ENCODE data around the gene CDHR3.

The CDHR3 gene

DNA sequence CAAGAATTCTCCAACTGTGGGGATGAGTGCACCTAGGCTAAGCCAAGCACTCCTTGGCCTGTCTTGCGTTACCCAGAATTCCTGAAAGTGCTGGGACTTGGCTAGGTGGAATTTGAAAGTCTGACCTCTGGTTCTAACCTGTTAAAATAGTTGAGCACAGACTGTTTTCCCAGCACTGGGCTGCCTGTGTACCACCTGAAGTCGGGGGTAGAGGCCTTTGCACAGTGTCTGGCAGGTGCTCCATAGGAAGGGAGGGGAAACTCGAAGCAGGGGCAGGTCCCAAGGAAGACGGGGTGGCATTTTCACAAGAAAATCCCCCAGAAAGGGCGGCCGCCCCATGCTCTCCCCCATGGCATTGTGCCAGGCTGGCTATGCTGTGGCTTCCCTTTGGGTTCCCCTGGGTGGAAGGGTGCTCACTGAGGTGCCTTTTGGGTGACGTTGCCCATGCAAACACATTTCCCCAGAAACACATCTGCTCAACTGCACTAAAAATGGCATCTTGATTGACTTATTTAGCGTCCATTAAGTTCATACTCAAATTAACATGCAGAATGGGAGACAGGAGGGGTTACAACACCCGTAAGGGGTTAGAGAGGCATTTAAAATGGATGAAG, 86.2 kb downstream of the CDHR3 start:
- DNase-seq = no peak

DNA sequence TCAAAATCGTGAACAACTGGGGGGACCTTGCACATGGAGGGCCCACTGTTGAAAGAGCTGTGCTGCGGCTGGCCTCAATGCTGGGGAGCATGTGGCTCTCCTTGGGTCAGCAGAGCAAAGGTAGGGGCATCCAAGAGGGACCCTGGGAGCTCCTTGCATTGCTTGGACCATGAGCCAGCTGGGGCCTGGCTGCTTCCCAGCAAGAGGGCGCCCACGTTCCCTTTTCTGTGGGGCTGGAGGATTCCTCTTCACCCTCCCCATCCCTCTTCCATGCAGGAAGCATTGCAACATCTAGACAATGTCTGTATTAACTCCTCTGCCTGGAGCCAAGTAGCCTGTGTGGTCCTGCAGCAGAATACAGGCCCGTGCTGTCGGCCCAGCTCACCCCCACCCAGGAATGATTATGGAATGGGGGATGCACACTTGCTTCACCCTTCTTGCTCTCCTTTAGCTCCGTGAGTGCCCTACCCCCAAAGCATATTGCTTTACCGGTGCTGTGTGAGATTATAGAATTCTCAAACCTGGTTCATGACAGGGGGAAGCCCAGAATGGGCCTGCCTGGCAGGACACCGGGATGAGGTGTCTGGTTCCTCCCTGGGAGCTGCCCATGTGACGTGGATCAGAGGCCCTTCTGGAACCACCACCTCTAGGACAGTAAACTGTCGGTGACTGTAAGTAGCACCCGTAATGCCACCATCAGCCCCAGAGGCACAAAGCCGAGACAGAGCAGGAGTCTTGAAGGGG, 87.1 kb downstream of the CDHR3 start:
- no peak for DNase-seq

DNA sequence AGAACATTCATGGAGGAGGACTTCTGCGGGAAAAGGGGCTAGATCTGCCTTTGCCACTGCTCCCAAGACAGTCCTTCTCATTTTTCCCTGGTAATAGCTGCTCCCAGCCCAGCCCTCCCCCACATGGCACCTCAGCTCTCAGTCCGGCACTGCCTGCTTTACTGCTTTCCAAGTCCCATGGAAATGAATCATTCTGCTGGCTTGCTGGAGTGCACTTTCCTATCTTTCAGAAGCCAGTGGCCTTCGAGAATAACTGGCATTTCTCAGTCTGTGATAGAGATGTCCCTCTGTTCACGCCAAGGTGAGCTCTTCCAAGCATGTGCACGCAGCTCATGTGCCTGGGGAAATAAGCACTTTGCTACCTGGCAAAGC, 87.7 kb downstream of the CDHR3 start:
- DNase-seq = peak in 1 of 51 donors; percentile 10

GRCh38 chr7:106052681-106053080, 89.6 kb downstream of the CDHR3 start:
- DNase-seq = no peak

DNA sequence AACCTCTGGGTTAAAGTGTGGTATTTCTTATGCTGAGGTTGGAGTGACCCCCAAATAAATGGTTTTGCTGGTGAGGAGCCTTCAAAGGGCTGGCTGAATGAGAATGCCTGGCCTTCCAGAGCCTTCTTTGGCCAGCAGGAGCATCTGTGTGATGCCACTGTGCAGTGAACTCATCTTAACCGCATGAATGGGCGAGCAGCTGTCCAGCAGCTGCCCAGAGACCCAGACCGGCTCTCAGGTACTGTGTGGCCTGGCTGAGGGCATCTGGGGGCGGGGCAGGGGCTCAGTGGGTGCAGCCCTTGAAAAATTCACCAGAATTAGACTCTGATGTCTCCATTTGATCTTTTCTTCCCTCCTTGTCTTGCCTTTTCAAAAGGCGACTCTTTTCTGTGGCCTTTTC, 90.0 kb downstream of the CDHR3 start:
- DNase-seq = no peak

GRCh38 chr7:106054156-106054910, 91.3 kb downstream of the CDHR3 start:
- no peak for DNase-seq

DNA sequence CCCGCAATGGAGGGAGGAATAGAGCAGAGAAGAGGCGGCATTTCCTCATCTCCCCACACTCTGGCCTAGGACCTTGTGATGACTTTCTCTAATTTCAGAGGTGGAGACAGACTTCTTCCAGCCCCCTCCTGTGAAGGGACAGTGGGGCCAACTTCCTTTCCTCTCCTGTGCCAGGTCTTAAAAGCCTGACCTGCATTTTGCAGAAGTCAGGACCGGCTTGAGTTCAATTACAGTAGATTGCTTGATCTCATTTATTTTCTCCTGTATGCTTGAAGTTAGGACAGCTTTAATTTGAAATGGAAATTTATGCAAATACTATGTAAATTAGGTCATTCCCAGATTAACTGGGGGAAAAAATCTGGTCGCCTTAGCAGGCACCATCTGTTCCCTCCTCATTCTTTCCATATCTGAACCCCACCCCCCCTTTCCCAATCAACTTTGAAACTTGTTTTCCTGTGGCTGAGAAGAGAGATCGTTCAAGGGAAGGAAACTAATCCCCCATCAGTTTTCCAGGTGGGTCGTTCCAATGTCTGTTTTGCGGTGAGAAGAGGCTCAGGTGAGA, 92.0 kb downstream of the CDHR3 start:
- no peak for DNase-seq

DNA sequence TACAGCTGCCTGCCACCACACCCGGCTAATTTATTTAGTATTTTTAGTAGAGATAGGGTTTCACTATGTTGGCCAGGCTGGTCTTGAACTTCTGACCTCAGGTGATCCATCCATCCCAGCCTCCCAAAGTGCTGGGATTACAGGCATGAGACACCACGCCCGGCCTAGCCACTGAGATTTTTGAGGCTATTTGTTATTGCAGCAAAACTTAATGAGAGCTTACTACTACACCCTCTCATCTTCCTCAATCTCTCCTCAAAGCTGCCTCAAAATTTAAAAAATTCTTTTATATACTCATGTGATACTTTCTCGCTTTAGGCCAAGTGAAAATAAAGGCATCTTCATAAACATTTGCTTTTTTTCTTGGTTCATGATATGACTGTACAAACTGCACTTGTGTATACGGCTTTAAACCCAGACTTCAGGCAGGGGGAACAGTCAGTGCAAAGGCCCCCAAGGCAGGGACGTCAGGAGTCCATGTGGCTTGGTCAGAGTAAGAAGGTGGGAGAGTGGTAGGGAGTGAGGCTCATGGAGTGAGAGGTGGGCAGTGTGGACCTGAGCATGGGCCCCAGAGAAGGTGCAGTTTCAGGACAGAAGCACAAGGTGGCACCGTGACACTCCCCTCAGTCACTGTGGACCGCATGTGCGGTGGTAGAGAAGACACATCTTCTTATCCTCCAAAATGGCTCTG, 93.6 kb downstream of the CDHR3 start:
- peak in 44 of 51 donors; percentile 4 to 77 (median 50) for DNase-seq

DNA sequence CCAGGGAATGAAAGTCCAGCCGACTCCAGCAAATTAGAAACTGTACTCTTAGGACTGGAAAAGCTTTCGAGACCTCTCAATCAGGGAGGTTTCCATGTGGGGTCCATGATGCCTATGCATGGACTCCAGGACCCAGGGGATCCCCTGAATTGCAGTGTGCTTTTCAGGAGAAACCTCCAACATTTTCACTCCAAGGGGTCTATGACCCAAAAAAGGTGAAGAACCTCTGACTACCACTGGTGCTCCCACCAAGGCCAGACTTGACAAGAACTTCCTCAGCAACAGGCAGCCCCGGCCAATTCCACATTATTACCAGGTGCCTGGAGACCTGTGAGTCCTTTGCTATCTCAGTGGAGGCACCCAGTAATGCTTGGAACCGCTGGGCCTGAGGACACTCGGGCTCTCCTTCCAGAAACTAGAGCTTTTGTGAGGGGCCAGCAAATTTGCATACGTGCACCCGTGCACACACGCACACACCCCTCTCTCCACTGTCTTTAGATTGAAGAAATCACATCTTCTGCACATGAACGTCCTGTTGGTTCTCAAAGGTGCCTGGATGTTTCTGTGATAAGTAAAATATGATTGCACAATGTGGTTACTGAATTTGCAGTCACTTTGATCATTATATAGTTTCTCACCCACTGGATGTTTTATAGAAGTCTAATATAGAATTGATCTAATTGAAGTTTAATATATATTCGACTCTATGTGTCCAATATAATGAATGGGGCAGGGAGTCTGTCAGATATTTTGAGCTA, 94.3 kb downstream of the CDHR3 start:
- peak in 2 of 51 donors; percentile 11 to 14 for DNase-seq

DNA sequence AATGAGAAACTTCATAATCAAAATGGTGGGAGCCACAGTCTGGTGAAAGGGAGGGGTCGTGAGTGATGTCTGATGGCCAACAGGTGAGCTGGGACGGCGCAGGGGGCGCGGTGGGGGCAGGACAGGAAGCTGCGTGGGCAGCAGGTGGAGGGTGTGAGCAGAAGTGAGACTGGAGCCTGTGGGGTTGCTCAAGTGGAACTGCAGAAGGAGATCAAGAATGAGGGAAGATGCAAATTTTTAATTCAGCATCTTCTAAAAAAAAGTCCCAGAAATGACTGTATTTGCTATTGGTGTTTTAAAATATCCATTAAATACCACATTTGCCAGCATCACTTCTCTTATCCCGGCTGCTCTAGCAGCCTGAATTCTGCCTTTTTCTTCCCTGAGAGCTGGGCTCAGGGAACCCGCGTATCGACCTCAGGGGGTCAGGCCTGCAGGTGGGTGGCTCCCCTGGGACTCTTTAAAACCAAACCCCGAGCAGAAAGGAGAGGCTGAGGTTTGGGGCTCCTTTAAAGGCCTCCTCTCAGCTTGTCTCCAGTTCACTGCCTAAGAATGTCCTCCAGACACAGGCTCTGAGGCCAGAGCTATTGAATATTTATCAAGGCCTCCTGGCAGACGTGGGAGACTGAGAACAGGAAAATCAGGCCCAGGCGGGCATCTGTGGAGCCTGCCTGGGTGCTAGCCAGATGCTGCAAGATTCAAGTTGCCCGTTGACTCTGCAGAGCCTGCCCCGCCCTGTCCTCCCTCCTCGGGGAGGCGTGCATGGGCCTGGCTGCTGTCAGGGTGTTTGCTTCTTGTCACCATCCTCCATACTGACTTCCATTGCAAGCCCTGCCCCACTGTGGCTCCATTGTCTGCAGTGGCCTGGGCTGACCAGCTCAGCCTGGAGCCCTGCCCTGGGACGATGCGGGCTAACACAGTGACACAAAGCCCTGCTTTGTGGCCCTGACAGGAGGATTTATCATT, 95.2 kb downstream of the CDHR3 start:
- peak in 50 of 51 donors; percentile 22 to 95 (median 78) for DNase-seq

DNA sequence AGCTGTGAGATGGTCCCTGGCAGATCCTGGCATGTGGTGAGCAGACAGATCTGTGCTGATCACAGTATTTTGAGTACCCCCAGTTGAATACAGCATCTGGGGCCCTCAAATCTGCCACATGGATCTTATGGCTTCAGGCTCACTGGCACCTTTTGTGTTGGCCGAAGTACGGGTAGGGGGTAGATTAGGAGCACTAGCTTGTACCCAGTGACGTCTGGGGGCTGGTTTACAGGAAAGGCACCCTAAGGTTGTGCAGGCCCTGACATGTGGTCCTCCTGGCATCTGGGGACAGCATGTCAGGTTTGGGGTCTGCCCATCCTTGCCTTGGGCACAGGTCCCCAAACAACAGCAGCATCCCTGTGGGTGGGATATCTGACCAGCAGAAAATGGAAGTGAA, 95.9 kb downstream of the CDHR3 start:
- peak in 1 of 51 donors; percentile 67 for DNase-seq

DNA sequence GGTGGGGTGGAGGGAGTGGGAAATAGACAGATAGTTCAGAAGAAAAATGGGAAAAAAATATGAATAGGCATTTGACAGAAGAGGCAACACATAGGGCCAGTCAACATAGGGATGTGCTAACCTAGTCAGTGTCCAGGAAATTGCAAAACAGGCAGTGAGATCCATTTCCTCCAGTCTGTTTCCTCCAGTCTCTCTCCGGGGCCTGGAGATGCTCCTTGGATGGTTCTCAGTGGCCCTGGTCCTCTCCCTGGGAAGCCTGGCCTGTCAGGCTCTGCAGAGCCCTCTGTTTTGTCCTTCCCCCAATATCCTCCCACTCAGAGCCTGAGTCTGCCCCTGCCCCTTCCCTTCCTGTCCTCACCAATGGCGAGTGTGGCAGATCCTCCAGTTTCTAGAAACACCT, 96.5 kb downstream of the CDHR3 start:
- DNase-seq = no peak

DNA sequence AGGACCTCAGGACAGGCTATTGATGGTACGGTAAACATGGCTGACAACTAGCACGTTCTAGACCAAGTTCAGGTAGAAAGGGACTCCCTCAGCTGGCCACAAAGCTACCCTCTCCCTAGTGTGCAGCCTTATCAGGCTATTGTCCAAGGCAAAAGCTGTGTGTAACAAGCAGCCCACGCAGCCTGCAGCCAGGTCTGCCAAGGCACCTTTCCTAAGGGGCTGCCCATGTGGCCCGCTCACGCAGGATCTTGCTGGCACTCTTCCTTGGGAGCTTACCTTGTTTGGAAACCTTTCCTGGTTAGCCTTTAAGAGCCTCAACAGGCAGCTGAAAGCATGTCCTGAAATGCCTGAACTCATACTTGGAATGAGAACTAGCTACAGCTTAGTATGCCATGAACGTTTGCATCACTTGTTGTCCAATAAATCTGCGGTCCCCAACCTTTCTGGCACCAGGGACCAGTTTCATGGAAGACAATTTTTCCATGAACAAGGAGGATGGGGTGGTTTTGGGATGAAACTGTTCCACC, 97.4 kb downstream of the CDHR3 start:
- no peak for DNase-seq

DNA sequence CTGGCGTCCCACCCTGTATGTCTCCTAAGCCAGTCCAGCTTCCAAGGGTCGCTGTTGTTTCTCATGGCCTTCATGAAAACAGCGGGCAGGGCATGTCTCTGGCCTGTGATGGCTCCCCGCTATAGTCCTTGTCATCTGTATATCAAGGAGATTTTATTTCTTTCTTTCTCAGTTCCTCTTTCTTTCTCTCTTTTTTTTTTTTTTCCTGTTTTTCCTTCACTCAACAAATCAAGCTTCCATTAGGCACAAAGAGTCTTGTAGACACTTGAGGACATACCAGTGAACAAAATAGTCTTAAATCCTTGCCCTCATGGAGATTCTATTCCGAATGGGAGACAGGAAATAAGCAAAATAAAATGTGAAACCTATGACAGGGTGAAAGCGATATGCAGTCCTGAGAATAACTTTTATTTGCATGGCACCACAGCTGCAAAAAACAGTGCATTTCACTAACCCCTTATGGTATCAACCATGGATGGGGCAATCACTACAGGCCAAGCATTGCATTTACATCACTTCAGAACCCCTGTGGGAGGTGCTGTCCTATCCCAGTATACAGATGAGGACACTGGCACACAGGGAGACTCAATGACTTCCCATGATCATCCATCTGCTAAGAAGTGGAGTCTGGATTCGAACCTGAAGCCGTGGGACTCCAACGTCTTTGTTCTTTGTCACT, 98.4 kb downstream of the CDHR3 start:
- no peak for DNase-seq

- no peak for DNase-seq
These were observed 98.9 kb downstream of the CDHR3 start for GRCh38 chr7:106062006-106062405.

DNA sequence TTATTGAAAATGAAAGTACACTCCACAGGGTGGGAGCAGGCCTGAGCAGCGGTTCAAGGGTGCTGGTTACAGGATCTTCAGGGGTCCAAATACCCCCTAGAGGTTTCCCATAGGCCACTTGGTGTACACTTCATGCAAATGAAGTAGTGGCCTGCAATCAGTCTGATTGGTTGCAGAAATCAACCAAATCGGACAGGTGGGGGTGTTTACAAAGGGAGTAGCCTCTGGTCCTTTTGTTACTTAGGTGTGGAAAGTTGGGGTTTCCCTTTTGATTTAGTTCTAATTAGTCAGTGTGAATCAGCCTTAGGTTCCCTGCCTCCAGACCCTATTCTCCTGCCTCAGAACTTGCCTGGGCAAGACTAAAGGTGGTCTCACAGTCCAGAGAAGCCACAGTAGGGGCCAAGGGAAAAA, 99.5 kb downstream of the CDHR3 start:
- DNase-seq = no peak

DNA sequence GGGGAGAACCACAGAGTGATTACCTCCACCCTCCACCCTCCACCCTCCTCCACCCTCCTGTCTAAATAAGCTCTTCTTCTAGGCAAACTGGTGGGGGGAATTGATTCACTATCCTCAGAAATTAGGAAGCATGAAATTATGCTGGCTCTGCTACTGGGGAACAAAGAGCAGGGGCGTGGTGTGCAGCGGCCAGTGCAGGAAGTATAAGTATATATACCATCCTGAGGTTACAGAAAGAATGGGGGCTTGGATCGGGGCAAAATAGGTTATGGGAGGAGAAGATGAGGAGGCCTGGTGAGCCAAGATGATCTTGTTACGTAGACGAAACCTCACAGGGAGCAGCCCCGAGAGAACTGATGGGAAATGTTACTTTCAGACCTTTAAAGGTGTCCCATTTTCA, 100.0 kb downstream of the CDHR3 start:
- no peak for DNase-seq

- no peak for DNase-seq
These were observed 100.6 kb downstream of the CDHR3 start for GRCh38 chr7:106063692-106064091.

GRCh38 chr7:106064316-106064715, 101.3 kb downstream of the CDHR3 start:
- no peak for DNase-seq
